ENCODE measurements around the gene KLK11.

- TF ChIP-seq CTCF (IDR thresholded peaks at IDR 0.05) (no peak), SIN3A (IDR thresholded peaks at IDR 0.05; ENCODE audit: borderline replicate concordance, insufficient read depth, low read depth, low read length) (no peak)
These were observed 13.7 kb upstream of the KLK11 start for GRCh38 chr19:51040151-51040550.

Measured in Panc1 (cell line).